SHP77 treated with DMSO at 0.1 percent for 48 hours (cell line): ENCODE data around the gene WDR1.

ENCODE experiments used
- DNase-seq: peaks from one replicate; lab custom pipeline; 2025; lab: John Stamatoyannopoulos, UW

WDR1 gene

GRCh38 chr4:10066670-10067651 is 49.6 kb downstream of the WDR1 start:
- DNase-seq, result no peak

DNA sequence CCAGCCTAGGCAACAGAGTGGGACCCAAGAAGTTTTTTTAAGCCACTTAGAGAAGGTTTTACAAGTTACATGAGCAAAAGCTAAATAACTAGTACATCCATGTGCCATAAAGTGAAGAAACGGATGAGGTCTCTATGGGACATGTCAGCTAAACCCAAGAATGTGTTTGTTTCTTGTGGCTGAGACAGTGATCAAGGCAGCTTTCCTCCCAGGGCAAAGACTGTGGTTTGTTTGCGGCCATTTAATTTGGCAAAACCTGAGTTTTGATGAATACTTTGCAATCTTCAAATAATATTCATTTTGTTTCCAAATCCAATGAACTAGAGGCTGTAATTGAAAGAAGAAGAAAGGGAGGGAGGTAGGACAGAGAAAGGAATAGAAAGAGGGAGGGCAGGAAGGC is 50.4 kb downstream of the WDR1 start:
- DNase-seq, result no peak

DNA sequence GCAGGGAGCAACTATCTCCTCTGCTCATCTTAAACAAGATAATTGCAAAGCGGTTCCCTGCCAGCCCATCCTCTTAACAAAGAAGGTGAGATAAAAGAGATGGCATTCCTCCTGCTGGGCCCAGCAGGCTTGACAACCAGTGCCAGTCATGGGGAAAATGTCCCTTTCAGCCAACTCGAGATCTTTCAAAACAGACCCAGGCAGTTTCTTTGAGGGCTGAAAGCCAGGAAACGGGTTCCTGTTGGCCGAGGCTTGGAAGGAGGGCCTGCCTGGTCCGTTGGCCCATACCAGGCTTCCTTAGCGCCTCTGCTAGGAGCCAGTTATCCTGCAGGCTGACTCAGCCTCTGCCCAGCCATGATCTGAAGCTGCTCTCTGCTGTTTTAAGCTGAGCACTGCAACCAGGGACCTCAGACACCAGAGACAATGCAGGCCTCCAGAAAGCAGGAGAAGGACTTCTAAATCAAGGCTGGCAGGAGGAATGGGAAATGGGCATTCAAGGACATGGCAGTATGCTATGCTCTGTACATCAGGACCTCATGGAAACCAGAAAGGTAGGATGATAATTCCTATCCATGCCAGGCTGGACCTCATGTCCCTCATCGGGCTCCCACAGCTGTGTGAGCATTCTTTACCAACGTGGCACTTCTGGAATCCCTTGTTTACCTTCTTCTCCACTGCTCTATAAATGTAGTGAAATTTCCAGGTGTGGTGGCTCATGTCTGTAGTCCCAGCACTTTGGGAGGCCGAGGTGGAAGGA is 52.9 kb downstream of the WDR1 start:
- no peak for DNase-seq

DNA sequence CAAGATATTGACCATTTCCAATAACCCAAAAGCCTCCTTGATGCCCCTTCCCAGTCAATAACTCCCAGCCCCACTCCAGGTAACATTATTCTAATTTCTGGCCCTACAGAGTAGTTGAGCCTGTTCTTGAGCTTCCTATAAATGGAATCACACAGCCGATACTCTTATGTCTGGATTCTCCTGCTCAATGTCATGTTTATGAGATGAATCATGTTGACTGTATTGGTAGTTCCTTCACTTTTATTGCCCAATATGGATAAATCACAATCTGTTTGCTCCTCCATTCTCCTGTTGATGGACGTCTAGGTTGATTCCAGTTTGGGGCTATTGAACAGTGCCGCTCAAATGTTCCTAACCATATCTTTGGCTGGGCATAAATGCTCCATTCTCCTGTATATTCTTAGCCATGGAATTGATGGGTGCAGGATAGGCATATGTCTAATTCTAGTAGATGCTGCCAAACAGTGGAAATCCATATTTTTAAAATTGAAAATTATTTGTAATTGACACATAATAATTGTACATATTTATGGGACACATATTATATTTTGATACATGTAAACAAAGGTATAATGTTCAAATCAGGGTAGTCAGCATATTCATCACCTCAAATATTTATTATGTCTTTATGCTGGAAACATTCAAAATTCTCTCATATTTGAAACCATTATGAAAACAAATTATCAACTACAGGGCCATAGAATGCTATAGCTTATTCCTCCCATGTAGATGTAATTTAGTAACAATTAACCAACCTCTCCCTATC is 54.8 kb downstream of the WDR1 start:
- no peak for DNase-seq

DNA sequence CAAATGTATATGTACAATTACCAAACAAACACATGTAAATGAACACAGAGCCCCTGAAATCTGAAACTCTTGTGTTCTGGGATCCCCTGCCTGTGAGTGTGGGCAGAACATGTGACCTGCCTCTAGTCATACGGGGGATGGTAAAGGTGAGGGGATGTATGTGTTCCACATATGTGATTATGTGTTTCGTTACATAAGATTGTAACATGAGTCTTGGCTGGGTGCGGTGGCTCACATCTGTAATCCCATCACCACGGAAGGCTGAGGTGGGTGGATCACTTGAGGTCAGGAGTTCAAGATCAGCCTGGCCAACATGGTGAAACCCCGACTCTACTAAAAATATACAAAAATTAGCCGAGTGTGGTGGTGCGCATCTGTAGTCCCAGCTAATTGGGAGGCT is 58.2 kb downstream of the WDR1 start:
- no peak for DNase-seq

- no peak for DNase-seq
Measured at GRCh38 chr4:10057023-10057395, 59.6 kb downstream of the WDR1 start.

GRCh38 chr4:10056334-10057022 is 60.1 kb downstream of the WDR1 start:
- DNase-seq, result no peak

DNA sequence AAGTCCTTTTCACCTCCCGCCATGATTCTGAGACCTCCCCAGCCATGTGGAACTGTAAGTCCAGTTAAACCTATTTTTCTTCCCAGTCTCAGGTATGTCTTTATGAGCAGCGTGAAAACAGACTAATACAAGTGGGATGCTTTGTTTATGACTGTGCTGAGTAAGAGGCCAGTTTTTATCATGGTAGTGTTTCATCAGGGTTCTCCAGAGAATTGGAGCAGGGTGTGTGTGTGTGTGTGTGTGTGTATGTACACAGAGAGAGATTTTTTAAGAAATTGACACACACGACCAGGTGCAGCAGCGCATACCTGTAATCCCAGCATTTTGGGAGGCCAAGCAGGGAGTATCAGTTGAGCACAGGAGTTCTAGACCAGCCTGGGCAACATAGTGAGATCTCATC is 60.7 kb downstream of the WDR1 start:
- DNase-seq, result no peak

GRCh38 chr4:10054571-10055041 is 62.0 kb downstream of the WDR1 start:
- DNase-seq, result no peak

- no peak for DNase-seq
Measured at GRCh38 chr4:10053635-10054453, 62.8 kb downstream of the WDR1 start.

DNA sequence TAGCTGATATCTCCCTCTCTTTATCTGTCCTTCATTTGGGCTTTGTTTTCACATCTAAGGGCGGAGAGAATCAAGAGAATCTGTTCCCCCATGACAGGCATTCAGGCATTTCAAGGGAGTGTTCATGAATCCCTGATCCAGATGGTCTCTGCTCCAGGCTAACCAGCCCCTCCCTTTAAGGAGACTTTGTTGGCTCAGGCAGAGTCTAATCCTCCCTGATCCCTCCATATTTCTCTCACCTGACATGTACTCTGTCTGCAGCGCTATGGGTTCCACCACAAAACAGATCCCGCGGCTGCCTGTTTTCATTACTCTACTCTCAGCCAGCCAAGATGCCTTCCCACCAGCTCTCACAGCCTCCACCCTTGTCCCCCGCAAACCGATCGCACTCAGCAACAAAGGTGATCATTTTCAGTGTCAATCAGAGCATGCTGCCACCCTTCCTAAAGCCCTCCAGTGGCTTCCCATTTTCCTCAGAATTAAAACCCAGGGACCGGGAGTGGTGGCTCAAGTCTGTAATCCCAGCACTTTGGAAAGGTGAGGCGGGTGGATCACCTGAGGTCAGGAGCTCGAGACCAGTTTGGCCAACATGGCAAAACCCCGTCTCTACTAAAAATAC is 65.0 kb downstream of the WDR1 start:
- no peak for DNase-seq

- no peak for DNase-seq
Measured at GRCh38 chr4:10050721-10051120, 65.9 kb downstream of the WDR1 start.

DNA sequence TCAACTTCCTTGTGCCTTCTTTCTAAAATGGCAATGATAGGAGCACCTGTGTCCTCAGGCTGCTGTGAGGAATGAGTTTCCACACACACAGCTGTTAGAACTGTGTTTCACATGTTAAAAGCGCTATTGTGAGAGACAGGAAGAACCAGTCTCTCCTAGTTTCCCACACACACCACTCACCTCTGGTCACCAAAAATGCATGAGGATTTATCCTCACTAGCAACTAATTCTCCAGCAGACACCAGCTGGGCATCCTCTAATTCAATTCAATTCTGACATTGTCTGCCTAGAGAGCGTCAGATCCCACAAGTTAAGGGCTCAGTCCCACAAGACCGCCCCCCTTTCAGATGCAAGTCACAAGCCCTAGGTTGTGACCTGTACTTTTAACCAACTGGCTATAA is 66.3 kb downstream of the WDR1 start:
- no peak for DNase-seq

DNA sequence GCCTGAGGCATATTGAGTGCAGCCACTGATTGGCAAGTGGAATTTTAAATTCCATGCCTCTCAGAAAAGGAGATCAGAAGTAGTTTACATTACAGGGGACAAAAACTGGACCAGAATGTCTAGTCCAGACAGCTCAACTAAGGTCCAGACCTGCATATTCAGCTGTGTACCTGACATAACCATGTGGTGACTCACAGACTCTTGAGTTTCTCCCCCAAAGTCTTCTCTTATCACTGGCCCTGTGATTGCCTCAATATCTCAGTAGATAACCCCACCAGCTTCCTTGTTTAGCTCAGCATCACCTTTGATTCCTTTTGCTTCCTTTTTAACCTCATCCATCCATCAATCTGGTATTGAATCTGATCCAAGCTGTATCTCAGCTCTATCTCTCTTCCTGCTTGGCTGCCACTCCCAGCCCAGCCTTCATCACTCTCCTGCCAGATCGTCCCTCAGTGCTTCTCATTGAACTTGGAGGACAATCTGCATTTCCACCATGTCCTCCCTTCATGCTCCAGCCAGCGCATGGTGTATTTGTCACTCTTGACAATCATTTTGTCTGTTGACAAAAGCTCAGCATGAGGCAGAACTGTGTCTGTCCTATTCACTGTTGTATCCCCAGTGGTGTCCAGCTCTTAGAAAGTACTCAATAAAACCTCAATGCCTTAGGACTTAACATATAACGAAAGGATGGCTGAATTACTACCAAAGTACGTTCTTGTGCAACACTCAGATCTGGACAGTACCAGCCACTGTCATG is 67.5 kb downstream of the WDR1 start:
- no peak for DNase-seq

DNA sequence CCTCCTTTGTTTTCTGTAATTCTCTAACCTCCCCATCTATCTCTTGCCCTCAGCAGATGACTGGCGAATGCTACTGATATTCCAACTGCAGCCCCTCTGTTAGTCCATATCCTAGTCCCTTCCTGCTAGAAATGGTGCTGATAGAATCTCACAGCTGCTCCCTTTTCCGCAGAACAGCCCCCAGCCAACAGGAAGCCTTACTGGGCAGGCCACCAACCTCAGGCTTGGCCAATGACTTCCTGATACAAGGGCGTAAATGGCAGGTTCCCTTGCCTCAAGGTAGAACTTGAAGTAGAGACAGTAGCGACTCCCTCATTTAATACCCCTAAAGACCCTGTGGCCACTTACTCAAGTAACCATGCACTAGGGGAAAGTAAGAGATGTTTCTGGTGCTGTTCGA is 68.6 kb downstream of the WDR1 start:
- DNase-seq, result no peak

GRCh38 chr4:10046471-10046870 is 70.1 kb downstream of the WDR1 start:
- no peak for DNase-seq

DNA sequence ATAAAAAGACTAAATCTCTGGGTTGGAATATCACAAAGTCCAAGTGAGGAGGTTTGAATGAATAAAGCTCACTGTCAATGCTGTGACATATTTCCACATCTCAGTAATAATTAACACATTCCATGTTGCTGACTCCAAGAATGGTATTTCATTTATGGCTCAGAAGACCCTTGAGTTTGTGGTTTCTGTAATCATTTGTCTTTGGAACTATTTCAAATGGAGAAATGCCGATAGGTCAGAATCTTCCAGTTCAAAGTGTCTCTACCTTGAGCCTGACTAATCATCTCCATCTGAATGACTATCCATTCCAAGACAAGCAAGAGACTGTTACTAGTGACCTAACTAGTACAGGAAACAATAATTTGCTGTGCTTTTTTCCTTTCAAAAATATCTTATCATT is 71.1 kb downstream of the WDR1 start:
- DNase-seq, result no peak

- no peak for DNase-seq
Measured at GRCh38 chr4:10041036-10041435, 75.6 kb downstream of the WDR1 start.

GRCh38 chr4:10040049-10040892 is 76.3 kb downstream of the WDR1 start:
- no peak for DNase-seq
